ENCODE data around the gene TLR4.

The TLR4 gene

GRCh38 chr9:117672369-117672768 lies 31.8 kb upstream of the TLR4 start:
- ChIA-PET CTCF (no interaction called here), POLR2A (no interaction called here)
- DNase-seq (ENCODE audit: extremely low spot score): no peak
- TF ChIP-seq CTCF (IDR thresholded peaks at IDR 0.05; ENCODE audit: control extremely low read depth, extremely low read depth, low read depth, missing control alignments): no peak

- DNase-seq (ENCODE audit: extremely low spot score): no peak
- CTCF ChIA-PET: no interaction called here
- TF ChIP-seq CTCF (IDR thresholded peaks at IDR 0.05; ENCODE audit: control extremely low read depth, extremely low read depth, low read depth, missing control alignments): no peak
- POLR2A ChIA-PET: no interaction called here
These were observed 26.6 kb upstream of the TLR4 start for GRCh38 chr9:117677572-117677971.

- ChIA-PET CTCF (interaction anchor here (1.4 kb wide), 1 partner anchor 32 kb away, joined by 3 read pairs; no protein-coding TSS in a partner anchor), POLR2A (no interaction called here)
- TF ChIP-seq CTCF (IDR thresholded peaks at IDR 0.05; ENCODE audit: control extremely low read depth, extremely low read depth, low read depth, missing control alignments): no peak
- no peak for DNase-seq (ENCODE audit: extremely low spot score)
These were observed 25.3 kb upstream of the TLR4 start for GRCh38 chr9:117678871-117679270.

- POLR2A ChIA-PET: no interaction called here
- CTCF ChIA-PET: no interaction called here
- DNase-seq (ENCODE audit: extremely low spot score): no peak
- TF ChIP-seq CTCF (IDR thresholded peaks at IDR 0.05; ENCODE audit: control extremely low read depth, extremely low read depth, low read depth, missing control alignments): no peak
These were observed 24.8 kb upstream of the TLR4 start for GRCh38 chr9:117679416-117679815.

- CTCF ChIA-PET: interaction anchor here (1.4 kb wide), 1 partner anchor 14 kb away, joined by 4 read pairs; no protein-coding TSS in a partner anchor
- DNase-seq (ENCODE audit: extremely low spot score): no peak
- POLR2A ChIA-PET: no interaction called here
- TF ChIP-seq CTCF (IDR thresholded peaks at IDR 0.05; ENCODE audit: control extremely low read depth, extremely low read depth, low read depth, missing control alignments): no peak
These were observed 22.3 kb upstream of the TLR4 start for GRCh38 chr9:117681888-117682287.

- TF ChIP-seq CTCF (IDR thresholded peaks at IDR 0.05; ENCODE audit: control extremely low read depth, extremely low read depth, low read depth, missing control alignments): no peak
- CTCF ChIA-PET: interaction anchor here (0.7 to 1.4 kb wide), 3 partner anchors 13 to 31 kb away, joined by 3 to 4 read pairs (median 3); no protein-coding TSS in a partner anchor
These were observed 21.1 kb upstream of the TLR4 start for GRCh38 chr9:117682955-117683710.

More at GRCh38 chr9:117682955-117683710, 21.1 kb upstream of the TLR4 start:
- no peak for DNase-seq (ENCODE audit: extremely low spot score)
- POLR2A ChIA-PET: no interaction called here

Measured in GM10248 (cell line).